OCI-LY7 (cell line): Measurements from ENCODE around the gene CEP112.

Source experiments
- CTCF ChIP-seq: fragments of 200-600 bp; sonication (generic); conservative IDR thresholded peaks from 2 replicates; pipeline ENCODE4 v1.5.1; 2014; ENCODE audit warnings: mild to moderate bottlenecking, antibody characterized with exemption, low read length, moderate library complexity, mixed read lengths
- EZH2phosphoT487 ChIP-seq: fragments of 200-600 bp; sonication (generic); IDR thresholded peaks from 2 replicates; pipeline ENCODE4 v1.6.1; 2018; ENCODE audit warnings: low read depth, borderline replicate concordance, mild to moderate bottlenecking, mixed run types, antibody characterized with exemption, low read length, moderate library complexity, mixed read lengths

GRCh38 chr17:65730711-65731169 lies 461.2 kb downstream of the CEP112 start:
- TF ChIP-seq CTCF: no peak
- TF ChIP-seq EZH2phosphoT487: no peak
